GM23338 (cell line): Measurements from ENCODE around the gene SETDB2. TPM values are rescaled to one million over a fixed set of nuclear protein-coding genes. Genes with fewer than 3 reads are reported as not detected.

Experiments used
- ATAC-seq: fragments of 200-7000 bp; cut with Tn5 transposase; 3 replicates; pipeline ENCODE4 v1.9.1; 2020
- DNase-seq: peaks from one replicate; pipeline ENCODE4 v3.0.0-alpha.2; 2015; ENCODE audit warnings: low spot score
- H2AFZ ChIP-seq: fragments of 200-600 bp; sonication (generic); 2 replicates; pipeline ENCODE4 v1.8.0; 2016; ENCODE audit warnings: antibody characterized with exemption, mild to moderate bottlenecking, moderate library complexity
- H3F3A ChIP-seq: fragments of 200-600 bp; sonication (generic); replicated peaks from 2 replicates; pipeline ENCODE4 v1.8.0; 2017; ENCODE audit warnings: antibody characterized with exemption, mixed run types, low read depth
- H3K27ac ChIP-seq: fragments of 200-600 bp; sonication (generic); 2 replicates; pipeline ENCODE4 v1.6.1; 2016; ENCODE audit warnings: low read depth
- H3K27me3 ChIP-seq: fragments of 200-600 bp; sonication (generic); 2 replicates; pipeline ENCODE4 v1.8.0; 2016; ENCODE audit warnings: mild to moderate bottlenecking, mixed run types, moderate library complexity; ENCODE audit not compliant: insufficient read depth
- H3K36me3 ChIP-seq: fragments of 200-600 bp; sonication (generic); 2 replicates; pipeline ENCODE4 v1.8.0; 2016; ENCODE audit warnings: mild to moderate bottlenecking; ENCODE audit not compliant: insufficient read depth
- H3K4me1 ChIP-seq: fragments of 200-600 bp; sonication (generic); 2 replicates; pipeline ENCODE4 v1.8.0; 2016; ENCODE audit warnings: mild to moderate bottlenecking, moderate library complexity; ENCODE audit not compliant: insufficient read depth
- H3K4me2 ChIP-seq: fragments of 200-600 bp; sonication (generic); 2 replicates; pipeline ENCODE4 v1.7.1; 2017; ENCODE audit warnings: mixed run types
- H3K4me3 ChIP-seq: fragments of 200-600 bp; sonication (generic); 2 replicates; pipeline ENCODE4 v1.6.1; 2016; ENCODE audit warnings: mixed run types
- H3K79me2 ChIP-seq: fragments of 200-600 bp; sonication (generic); replicated peaks from 2 replicates; pipeline ENCODE4 v1.8.0; 2017; ENCODE audit warnings: mild to moderate bottlenecking; ENCODE audit not compliant: insufficient read depth
- H3K9me2 ChIP-seq: fragments of 200-600 bp; sonication (generic); 2 replicates; pipeline ENCODE4 v1.8.0; 2017; ENCODE audit not compliant: insufficient read depth
- H4K20me1 ChIP-seq: fragments of 200-600 bp; sonication (generic); replicated peaks from 2 replicates; pipeline ENCODE4 v1.8.0; 2017; ENCODE audit warnings: mild to moderate bottlenecking; ENCODE audit not compliant: insufficient read depth
- H3K27ac Mint-ChIP-seq: 2 replicates; pipeline ENCODE4 v1.8.0; 2020; ENCODE audit warnings: inconsistent platforms, mild to moderate bottlenecking, moderate library complexity, mixed read lengths
- H3K27me3 Mint-ChIP-seq: 3 replicates; pipeline ENCODE4 v1.8.0; 2022; ENCODE audit warnings: low read depth, mild to moderate bottlenecking, moderate library complexity, mixed read lengths, inconsistent platforms; ENCODE audit not compliant: insufficient read depth, poor library complexity
- H3K36me3 Mint-ChIP-seq: 3 replicates; pipeline ENCODE4 v1.8.0; 2021; ENCODE audit warnings: low read depth, mild to moderate bottlenecking, inconsistent platforms, moderate library complexity, mixed read lengths
- H3K4me1 Mint-ChIP-seq: 3 replicates; pipeline ENCODE4 v1.8.0; 2020; ENCODE audit warnings: mild to moderate bottlenecking, inconsistent platforms, mixed read lengths
- H3K4me3 Mint-ChIP-seq: 3 replicates; pipeline ENCODE4 v1.8.0; 2021; ENCODE audit warnings: moderate library complexity, mild to moderate bottlenecking, inconsistent platforms, mixed read lengths
- H3K9me3 Mint-ChIP-seq: 3 replicates; pipeline ENCODE4 v1.8.0; 2020; ENCODE audit warnings: moderate library complexity, mild to moderate bottlenecking, inconsistent platforms, mixed read lengths
- CREB1 ChIP-seq: fragments of 250-450 bp; sonication (Bioruptor Pico); IDR thresholded peaks from 2 replicates; pipeline ENCODE4 v1.5.0; 2020; ENCODE audit warnings: low read depth, mild to moderate bottlenecking, moderate library complexity
- CTCF ChIP-seq, 2 experiments: fragments of 200-600 bp in 1 of 2; sonication (generic) in 1 of 2; conservative IDR thresholded peaks; 2 replicates each; pipeline versions ENCODE4 v1.5.1 to v1.6.1; 2016 to 2017; ENCODE audit warnings: antibody characterized with exemption in 2 of 2, low read depth in 2 of 2, mild to moderate bottlenecking in 2 of 2, moderate library complexity in 1 of 2
- EZH2 ChIP-seq: fragments of 200-600 bp; sonication (generic); IDR thresholded peaks from one replicate; pipeline ENCODE4 v1.8.0; 2017; ENCODE audit warnings: antibody characterized with exemption, mild to moderate bottlenecking, low read depth; ENCODE audit not compliant: unreplicated experiment
- EZH2phosphoT487 ChIP-seq: fragments of 200-600 bp; sonication (generic); IDR thresholded peaks from one replicate; pipeline ENCODE4 v1.8.1; 2018; ENCODE audit warnings: antibody characterized with exemption; ENCODE audit not compliant: unreplicated experiment
- JUNB ChIP-seq: IDR thresholded peaks from one replicate; pipeline ENCODE4 v1.6.1; 2016; ENCODE audit warnings: antibody characterized with exemption; ENCODE audit not compliant: unreplicated experiment
- NANOG ChIP-seq: IDR thresholded peaks from 2 replicates; pipeline ENCODE4 v1.6.1; 2016; ENCODE audit warnings: antibody characterized with exemption, borderline replicate concordance
- POLR2AphosphoS5 ChIP-seq: IDR thresholded peaks from 2 replicates; pipeline ENCODE4 v1.6.1; 2016; ENCODE audit warnings: antibody characterized with exemption, low read depth
- REST ChIP-seq: IDR thresholded peaks from one replicate; pipeline ENCODE4 v1.6.1; 2018; ENCODE audit warnings: antibody characterized with exemption; ENCODE audit not compliant: unreplicated experiment
- STAT1 ChIP-seq: IDR thresholded peaks from one replicate; pipeline ENCODE4 v1.6.1; 2016; ENCODE audit warnings: antibody characterized with exemption; ENCODE audit not compliant: unreplicated experiment
- ZNF114 ChIP-seq: fragments of 250-450 bp; sonication (Bioruptor Pico); IDR thresholded peaks from 2 replicates; pipeline ENCODE4 v1.5.0; 2020; ENCODE audit warnings: mild to moderate bottlenecking, moderate library complexity
- ZNF331 ChIP-seq: fragments of 250-450 bp; sonication (Bioruptor Pico); IDR thresholded peaks from 2 replicates; pipeline ENCODE4 v1.5.0; 2020; ENCODE audit warnings: low read depth, mild to moderate bottlenecking, moderate library complexity
- polyA plus RNA-seq: library from polyadenylated mRNA; unstranded; fragments of >200 nt; fragmentation: Nextera tagmentation; extraction: Ambion mirVana; gene quantifications from 2 replicates; pipeline ENCODE4 v1.2.1, GENCODE V29; 2016
- total RNA-seq: library from RNA; depleted of rRNA; stranded (reverse); fragments of >200 nt; shearing (Covaris generic); gene quantifications from 2 replicates; pipeline ENCODE4 v1.2.3, GENCODE V29; 2014
- TF ChIP-seq, protein P1 (sequence below): fragments of 250-450 bp; sonication (Bioruptor Pico); IDR thresholded peaks from 2 replicates; pipeline ENCODE4 v1.5.0; 2020; ENCODE audit warnings: mild to moderate bottlenecking, moderate library complexity

The SETDB2 gene
- total and polyA plus RNA-seq, 2 experiments from 2014 or later: 4.6 to 5.8 TPM

- TF ChIP-seq CTCF (conservative IDR thresholded peaks at IDR 0.05; ENCODE audit: low read depth in 2 of 2): no peak
- TF ChIP-seq POLR2AphosphoS5: no peak
Measured at GRCh38 chr13:49407936-49408335, 36.1 kb upstream of the SETDB2 start (continued).

DNA sequence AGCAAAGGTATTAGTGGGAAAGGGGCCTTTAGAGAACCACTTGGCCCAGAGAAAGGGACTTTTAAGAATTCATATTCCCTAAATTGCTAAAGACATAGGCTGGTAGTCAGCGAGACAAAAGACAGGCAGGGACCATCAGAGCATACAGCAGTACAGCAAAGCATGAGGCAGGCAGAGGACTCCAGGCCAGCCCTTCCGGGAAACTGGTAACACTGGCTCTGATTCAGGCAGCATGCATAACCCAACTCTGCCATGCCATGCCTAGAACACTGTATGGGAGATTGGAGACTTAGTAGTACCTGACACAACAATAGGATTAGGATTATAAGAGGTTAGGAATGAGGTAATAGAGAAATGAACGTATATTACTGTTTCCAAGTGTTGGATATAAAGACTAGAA lies 35.1 kb upstream of the SETDB2 start:
- Histone ChIP-seq H3K27ac (no peak overlapping the region), H3K27me3 (peaks cover 64% of the 10 kb centered on the region), H3K4me3 (no peak overlapping the region), H2AFZ (no peak overlapping the region), H4K20me1 (no peaks in the 10 kb centered on the region), H3K4me1 (peaks cover 21% of the 10 kb centered on the region), H3K9me2 (no peaks in the 10 kb centered on the region), H3K79me2 (no peaks in the 10 kb centered on the region), H3K36me3 (no peaks in the 10 kb centered on the region), H3F3A (no peaks in the 10 kb centered on the region), H3K4me2 (no peak overlapping the region)
- Mint-ChIP-seq H3K36me3 (no peaks in the 10 kb centered on the region), H3K27ac (no peak overlapping the region), H3K4me1 (peaks cover 16% of the 10 kb centered on the region), H3K9me3 (no peaks in the 10 kb centered on the region; the same call in 2 of the 3 replicates), H3K4me3 (no peak overlapping the region), H3K27me3 (peaks cover 59% of the 10 kb centered on the region)
- no peak for DNase-seq
- no peak for ATAC-seq
- TF ChIP-seq ZNF331 (CRISPR knock-in tag) (no peak), CTCF (conservative IDR thresholded peaks at IDR 0.05; ENCODE audit: low read depth in 2 of 2) (no peak), POLR2AphosphoS5 (no peak), NANOG (no peak), STAT1 (no peak), EZH2phosphoT487 (no peak), CREB1 (CRISPR knock-in tag) (no peak), REST (no peak), ZNF114 (no peak), JUNB (no peak), EZH2 (no peak)
- TF ChIP-seq, protein P1, sequence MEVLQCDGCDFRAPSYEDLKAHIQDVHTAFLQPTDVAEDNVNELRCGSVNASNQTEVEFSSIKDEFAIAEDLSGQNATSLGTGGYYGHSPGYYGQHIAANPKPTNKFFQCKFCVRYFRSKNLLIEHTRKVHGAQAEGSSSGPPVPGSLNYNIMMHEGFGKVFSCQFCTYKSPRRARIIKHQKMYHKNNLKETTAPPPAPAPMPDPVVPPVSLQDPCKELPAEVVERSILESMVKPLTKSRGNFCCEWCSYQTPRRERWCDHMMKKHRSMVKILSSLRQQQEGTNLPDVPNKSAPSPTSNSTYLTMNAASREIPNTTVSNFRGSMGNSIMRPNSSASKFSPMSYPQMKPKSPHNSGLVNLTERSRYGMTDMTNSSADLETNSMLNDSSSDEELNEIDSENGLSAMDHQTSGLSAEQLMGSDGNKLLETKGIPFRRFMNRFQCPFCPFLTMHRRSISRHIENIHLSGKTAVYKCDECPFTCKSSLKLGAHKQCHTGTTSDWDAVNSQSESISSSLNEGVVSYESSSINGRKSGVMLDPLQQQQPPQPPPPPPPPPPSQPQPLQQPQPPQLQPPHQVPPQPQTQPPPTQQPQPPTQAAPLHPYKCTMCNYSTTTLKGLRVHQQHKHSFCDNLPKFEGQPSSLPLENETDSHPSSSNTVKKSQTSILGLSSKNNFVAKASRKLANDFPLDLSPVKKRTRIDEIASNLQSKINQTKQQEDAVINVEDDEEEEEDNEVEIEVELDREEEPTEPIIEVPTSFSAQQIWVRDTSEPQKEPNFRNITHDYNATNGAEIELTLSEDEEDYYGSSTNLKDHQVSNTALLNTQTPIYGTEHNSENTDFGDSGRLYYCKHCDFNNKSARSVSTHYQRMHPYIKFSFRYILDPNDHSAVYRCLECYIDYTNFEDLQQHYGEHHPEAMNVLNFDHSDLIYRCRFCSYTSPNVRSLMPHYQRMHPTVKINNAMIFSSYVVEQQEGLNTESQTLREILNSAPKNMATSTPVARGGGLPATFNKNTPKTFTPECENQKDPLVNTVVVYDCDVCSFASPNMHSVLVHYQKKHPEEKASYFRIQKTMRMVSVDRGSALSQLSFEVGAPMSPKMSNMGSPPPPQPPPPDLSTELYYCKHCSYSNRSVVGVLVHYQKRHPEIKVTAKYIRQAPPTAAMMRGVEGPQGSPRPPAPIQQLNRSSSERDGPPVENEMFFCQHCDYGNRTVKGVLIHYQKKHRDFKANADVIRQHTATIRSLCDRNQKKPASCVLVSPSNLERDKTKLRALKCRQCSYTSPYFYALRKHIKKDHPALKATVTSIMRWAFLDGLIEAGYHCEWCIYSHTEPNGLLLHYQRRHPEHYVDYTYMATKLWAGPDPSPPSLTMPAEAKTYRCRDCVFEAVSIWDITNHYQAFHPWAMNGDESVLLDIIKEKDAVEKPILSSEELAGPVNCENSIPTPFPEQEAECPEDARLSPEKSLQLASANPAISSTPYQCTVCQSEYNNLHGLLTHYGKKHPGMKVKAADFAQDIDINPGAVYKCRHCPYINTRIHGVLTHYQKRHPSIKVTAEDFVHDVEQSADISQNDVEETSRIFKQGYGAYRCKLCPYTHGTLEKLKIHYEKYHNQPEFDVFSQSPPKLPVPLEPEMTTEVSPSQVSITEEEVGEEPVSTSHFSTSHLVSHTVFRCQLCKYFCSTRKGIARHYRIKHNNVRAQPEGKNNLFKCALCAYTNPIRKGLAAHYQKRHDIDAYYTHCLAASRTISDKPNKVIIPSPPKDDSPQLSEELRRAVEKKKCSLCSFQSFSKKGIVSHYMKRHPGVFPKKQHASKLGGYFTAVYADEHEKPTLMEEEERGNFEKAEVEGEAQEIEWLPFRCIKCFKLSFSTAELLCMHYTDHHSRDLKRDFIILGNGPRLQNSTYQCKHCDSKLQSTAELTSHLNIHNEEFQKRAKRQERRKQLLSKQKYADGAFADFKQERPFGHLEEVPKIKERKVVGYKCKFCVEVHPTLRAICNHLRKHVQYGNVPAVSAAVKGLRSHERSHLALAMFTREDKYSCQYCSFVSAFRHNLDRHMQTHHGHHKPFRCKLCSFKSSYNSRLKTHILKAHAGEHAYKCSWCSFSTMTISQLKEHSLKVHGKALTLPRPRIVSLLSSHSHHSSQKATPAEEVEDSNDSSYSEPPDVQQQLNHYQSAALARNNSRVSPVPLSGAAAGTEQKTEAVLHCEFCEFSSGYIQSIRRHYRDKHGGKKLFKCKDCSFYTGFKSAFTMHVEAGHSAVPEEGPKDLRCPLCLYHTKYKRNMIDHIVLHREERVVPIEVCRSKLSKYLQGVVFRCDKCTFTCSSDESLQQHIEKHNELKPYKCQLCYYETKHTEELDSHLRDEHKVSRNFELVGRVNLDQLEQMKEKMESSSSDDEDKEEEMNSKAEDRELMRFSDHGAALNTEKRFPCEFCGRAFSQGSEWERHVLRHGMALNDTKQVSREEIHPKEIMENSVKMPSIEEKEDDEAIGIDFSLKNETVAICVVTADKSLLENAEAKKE (CRISPR knock-in tag): no peak
